NCI-H1417 treated with DMSO at 0.1 percent for 48 hours (cell line): ENCODE data around the gene GRID1.
"Not testable (repeated sequence)": the region's sequence is repeated elsewhere in the genome, so short reads cannot be mapped to it uniquely, and the experiment has no call there.

Experiments used
- DNase-seq: peaks from one replicate; lab custom pipeline; 2025; lab: John Stamatoyannopoulos, UW

Gene GRID1

GRCh38 chr10:86105640-86106039 is 261.0 kb downstream of the GRID1 start:
- DNase-seq: no peak

DNA sequence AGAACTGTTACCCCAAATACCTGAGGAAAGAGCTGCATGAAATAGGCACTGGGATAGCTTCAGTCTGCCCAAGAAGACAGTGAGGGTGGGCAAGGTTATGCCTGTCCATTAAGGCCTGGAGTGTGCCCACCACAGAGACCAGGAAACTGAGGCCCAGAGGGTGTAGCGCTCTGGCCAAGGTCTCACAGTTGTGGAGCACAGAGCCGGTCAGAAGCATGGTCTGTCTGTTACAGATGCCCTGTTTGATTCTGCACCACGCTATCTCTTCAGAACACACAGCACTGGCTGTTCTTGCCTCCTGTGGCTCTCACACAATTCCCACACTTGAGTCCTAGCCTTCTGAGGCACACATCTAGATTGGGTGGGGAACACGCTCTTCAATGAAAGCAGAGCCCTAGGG is 261.4 kb downstream of the GRID1 start:
- no peak for DNase-seq

DNA sequence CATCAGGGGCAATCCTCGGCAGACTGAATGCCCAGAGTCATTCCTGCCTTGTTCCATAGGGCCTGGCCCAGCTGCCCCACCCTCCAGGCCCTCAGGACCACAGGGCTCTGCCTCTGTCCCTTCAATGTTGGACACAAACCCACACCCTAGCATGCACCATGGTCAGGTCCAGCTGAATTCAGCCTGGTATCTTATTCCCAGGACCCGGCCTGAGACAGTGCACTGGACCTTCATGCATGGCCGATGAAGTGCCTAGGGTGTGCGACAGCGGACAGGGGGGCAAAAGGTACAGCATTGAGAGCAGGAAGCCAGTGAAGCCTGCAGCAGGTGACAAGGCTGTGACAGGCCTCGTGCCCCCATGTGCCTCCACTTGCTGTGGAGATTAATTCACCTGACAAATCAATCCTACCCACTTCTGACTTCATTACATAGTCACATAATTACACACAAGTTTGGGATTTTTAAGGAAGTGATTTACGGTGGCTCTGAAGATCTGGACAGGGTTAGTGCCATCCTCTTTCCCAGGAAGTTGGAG is 261.9 kb downstream of the GRID1 start:
- DNase-seq: no peak

- no peak for DNase-seq
These were observed 262.4 kb downstream of the GRID1 start for GRCh38 chr10:86104156-86104555.

DNA sequence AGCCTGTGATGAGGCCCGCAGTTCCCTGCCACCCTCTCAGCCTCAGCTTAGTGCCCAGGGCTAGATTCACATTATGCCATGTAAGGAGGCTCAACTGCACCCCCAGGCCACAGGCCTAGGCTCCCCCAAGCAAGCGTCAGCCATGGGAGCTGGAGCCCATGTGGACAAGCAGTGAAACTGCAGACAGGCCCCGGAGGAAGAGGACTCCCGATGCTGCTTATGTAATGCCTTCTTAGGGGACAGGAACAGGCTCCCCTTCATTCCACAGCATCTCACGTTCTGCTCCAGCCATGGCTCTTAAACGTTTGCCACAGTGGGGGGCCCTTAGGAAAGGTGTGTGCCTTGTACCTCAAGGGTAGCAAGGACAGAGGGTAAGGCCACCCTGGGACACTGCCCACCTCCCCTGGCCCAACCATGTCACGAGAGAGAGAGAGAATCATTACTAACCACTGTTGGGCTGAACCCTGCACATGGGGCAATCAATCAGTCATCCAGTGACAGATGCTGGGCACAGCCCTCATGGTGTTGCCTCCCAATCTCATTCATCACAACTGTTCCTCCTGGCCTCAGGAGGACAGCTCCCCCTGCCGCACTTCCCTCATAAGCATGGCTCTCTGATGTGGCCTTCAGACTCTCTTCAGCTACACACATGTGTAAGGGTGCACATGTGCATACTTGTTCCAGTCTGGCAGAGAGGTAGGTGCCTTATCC is 263.0 kb downstream of the GRID1 start:
- DNase-seq: no peak

DNA sequence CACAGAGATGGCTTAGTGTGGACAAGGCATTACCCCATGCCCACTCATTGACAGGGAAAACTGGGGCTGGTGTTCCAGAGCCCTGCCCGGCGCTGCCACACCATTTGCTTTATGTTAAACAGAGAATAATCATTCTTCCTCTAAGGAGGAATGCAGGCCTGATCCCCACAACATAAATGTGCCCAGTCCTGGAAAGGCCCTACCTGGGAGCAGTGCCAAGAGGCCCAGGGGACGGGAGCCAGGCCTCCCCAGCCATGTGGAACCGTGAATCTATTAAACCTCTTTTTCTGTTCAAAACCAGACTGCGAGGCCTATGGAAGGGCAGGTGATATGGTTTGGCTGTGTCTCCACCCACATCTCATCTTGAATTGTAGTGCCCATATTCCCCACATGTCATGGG is 264.1 kb downstream of the GRID1 start:
- DNase-seq: no peak

- no peak for DNase-seq
These were observed 264.6 kb downstream of the GRID1 start for GRCh38 chr10:86102031-86102430.

DNA sequence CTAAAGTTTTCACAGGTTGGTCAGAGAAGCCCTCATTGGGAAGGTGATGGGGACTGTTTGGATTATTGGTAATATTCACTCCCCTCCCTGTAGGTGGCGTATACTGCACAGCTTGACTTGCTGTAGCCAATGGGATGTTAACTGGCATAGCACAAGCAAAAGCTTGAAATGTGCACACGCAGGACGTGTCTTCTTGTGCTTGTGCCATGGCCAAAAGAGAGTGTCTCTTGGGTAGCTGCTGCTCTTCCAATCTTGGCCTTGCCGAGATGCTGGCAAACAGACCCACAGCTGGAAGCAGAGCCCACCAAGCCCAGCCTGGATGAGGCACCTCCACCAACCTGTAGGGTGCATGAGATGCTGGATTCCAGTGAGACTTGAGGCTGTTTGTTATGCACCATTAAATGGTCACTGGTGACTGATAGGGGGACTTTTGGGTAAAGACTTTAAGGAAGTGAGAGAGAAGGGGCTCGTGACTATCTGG is 266.0 kb downstream of the GRID1 start:
- DNase-seq: no peak

GRCh38 chr10:86099542-86100334 is 266.9 kb downstream of the GRID1 start:
- DNase-seq: no peak

GRCh38 chr10:86098187-86098881 is 268.3 kb downstream of the GRID1 start:
- DNase-seq: no peak

DNA sequence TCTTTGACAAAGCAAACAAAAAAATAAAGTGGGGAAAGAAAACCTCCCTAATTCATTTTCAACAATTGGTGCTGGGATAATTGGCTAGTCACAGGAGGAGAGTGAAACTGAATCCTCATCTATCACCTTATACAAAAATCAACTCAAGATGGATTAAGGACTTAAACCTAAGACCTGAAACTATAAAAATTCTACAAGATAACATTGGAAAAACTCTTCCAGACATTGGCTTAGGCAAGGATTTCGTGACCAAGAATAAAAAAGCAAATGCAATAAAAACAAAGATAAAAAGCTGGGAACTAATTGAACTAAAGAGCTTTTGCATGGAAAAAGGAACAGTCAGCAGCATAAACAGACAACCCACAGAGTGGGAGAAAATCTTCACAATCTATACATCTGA is 271.5 kb downstream of the GRID1 start:
- DNase-seq: not testable (repeated sequence)

DNA sequence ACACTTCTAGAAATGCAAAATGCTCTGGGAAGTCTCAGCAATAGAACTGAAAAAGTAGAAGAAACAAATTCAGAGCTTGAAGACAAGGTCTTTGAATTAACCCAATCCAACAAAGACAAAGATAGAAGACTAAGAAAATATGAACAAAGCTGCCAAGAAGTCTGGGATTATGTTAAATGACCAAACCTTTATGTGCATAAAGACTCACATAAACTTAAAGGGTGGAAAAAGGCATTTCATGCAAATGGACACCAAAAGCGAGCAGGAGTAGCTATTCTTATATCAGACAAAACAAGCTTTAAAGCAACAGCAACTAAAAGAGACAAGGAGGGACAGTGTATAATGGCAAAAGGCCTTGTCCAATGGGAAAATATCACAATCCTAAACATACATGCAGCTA is 274.3 kb downstream of the GRID1 start:
- DNase-seq: not testable (repeated sequence)

DNA sequence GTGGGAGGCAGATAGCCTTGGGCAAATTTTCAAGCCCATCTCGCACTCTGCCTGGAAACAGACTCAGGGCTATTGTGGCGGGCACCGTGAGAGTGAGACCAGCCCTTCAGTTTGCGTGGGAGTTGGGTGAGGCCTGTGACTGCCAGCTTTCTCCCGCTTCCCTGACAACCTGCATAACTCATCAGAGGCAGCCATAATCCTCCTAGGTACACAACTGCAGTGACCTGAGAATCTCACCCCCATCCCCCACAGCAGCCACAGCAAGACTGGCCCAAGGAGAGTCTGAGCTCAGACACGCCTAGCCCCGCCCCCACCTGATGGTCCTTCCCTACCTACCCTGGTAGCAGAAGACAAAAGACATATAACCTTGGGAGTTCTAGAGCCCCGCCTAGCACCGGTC is 275.4 kb downstream of the GRID1 start:
- DNase-seq: no peak

- no peak for DNase-seq
These were observed 275.8 kb downstream of the GRID1 start for GRCh38 chr10:86090807-86091206.

- no peak for DNase-seq
These were observed 278.9 kb downstream of the GRID1 start for GRCh38 chr10:86087716-86088115.

- no peak for DNase-seq
These were observed 280.2 kb downstream of the GRID1 start for GRCh38 chr10:86086418-86086817.

GRCh38 chr10:86085686-86086085 is 280.9 kb downstream of the GRID1 start:
- no peak for DNase-seq

- no peak for DNase-seq
These were observed 281.5 kb downstream of the GRID1 start for GRCh38 chr10:86085136-86085535.

- no peak for DNase-seq
These were observed 282.0 kb downstream of the GRID1 start for GRCh38 chr10:86084585-86084984.

GRCh38 chr10:86083664-86084175 is 282.9 kb downstream of the GRID1 start:
- DNase-seq: no peak

GRCh38 chr10:86083206-86083605 is 283.4 kb downstream of the GRID1 start:
- DNase-seq: no peak

GRCh38 chr10:86082556-86082955 is 284.0 kb downstream of the GRID1 start:
- no peak for DNase-seq
